CD1c-positive myeloid dendritic cell (primary cell): ENCODE data around the gene CLDN9.
"Not testable (repeated sequence)": the region's sequence is repeated elsewhere in the genome, so short reads cannot be mapped to it uniquely, and the experiment has no call there.

Experiments
- DNase-seq: peaks from one replicate; pipeline ENCODE4 v3.0.0-alpha.2; 2016; ENCODE audit errors: extremely low spot score

CLDN9 gene

GRCh38 chr16:3032624-3033023 is 19.9 kb downstream of the CLDN9 start:
- peak; percentile 50 for DNase-seq

DNA sequence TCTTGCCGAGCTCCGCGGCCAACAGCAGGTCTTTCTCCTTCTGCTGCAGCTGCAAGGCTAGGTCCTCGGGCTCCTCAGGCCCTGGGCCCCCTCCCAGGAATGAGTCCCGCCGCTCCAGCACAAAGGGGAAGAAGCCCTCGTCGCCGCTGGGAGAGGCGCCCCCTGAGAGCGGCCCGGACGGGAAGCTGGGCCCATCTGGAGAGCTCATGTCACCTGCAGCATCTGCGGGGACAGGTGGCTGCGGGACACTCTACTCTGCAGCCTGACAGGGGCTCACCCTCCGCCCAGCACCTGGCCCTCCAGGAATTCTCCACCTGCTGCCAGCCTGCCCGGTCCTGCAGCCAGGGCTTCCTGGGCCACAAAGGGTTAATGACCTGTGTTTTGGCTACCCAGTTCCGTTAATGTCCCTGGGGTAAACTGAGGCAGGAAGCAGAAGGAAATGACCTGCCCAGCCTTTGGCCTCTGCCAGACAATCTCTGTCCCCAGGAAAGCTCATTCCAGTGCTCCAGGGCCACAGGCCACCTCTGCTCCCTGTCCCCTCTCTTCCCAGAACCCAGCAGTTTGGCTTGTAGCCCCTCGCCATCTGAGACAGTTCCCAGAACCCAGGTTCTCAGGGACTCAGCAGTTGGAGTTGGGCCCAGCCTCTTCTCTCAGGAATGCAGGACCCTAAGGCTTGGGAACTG is 22.7 kb downstream of the CLDN9 start:
- DNase-seq: no peak

DNA sequence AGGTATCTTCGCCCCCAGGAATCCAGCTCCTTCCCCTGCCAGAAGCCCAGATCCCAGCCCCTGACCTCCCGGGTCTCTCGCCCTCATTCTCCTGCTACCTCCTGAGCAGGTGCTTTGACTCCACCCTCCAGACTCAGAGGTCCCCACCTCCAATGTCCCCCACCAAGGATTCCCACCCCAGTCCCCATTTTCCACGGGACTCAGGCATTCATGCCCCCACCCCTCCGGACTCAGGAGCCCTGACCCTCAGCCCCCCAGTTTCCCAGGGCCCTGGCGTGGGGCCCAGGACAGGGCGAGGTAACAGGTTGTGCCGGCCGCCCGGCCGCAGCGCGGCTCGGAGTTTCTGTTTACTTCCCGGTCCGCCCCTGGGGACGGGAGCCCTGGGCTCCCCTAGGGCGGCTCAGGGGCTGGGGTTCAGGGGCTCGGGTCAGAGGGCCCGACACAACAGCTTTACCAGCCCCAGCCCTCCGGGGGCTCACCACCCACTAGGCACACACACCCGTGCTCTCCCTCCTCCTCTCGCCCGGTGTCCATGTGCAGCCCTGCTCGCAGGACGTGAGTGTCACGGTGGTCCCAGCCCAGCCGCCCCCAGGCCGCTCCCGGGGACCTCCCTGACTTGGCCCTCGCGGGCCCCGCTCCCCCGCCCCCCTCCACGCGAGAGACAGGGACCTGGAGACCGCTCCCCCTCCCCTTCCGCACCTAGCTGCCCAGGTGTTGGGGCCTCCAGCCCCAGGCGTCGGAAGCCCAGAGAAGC is 23.4 kb downstream of the CLDN9 start:
- DNase-seq: no peak

- no peak for DNase-seq
Measured at GRCh38 chr16:3036726-3037315, 24.1 kb downstream of the CLDN9 start, which contains the start of gene BICDL2. BICDL2 (minus strand) TSS chr16:3036944; CDS start chr16:3035496, 1,448 bp downstream.

- no peak for DNase-seq
Measured at GRCh38 chr16:3038256-3038655, 25.5 kb downstream of the CLDN9 start.

DNA sequence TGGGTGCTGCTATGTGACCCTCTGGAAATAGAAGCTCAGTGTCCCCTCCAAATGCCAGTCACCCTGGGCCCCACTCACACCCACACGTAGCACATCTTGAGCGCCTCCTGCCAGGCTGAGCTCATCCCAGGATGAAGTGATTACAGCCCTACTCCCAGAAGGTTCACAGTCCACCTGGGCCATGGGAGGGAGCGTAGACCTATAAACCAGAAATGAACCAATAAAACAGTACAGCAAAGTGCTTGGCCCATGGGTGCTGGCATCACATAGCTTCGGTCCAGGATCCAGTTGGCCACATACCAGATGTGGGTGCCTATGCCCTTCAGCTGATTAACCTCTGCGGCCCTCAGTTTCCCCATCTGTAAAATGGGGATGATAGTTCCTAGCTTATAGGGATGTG is 26.2 kb downstream of the CLDN9 start:
- DNase-seq: no peak

GRCh38 chr16:3042376-3042775 is 29.7 kb downstream of the CLDN9 start:
- peak; percentile 18 for DNase-seq

DNA sequence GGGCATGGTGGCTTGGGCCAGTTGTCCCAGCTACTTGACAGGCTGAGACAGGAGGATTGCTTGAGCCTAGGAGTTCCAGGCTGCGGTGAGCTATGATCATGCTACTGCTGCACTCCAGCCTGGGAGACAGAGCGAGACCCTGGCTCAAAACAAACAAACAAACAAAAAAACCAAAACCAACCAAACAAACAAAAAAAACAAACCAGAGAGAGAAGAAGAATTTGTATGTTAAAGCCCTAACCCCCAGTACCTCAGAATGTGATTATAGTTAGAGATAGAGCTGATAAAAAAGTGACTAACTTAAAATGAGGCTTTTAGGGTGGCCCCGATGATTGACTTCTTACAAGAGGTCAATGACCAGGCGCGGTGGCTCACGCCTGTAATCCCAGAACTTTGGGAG is 32.0 kb downstream of the CLDN9 start:
- no peak for DNase-seq

- peak; percentile 80 for DNase-seq
Measured at GRCh38 chr16:3045758-3046640, 33.3 kb downstream of the CLDN9 start, which contains the start of gene MMP25. MMP25 (plus strand) TSS chr16:3046561; CDS start chr16:3046918, 357 bp downstream.

- no peak for DNase-seq
Measured at GRCh38 chr16:3046641-3047386, 34.1 kb downstream of the CLDN9 start.

DNA sequence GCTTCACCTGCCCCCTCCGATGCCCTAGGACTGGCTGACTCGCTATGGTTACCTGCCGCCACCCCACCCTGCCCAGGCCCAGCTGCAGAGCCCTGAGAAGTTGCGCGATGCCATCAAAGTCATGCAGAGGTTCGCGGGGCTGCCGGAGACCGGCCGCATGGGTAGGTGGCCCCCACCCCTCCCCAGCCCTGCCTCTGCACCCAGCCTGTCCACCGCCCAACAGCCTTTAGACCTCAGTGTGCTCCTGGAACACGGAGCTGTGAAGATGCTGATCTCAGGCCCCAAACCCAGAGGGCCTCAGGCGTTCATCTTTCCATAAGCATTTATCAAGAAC is 34.6 kb downstream of the CLDN9 start:
- no peak for DNase-seq

DNA sequence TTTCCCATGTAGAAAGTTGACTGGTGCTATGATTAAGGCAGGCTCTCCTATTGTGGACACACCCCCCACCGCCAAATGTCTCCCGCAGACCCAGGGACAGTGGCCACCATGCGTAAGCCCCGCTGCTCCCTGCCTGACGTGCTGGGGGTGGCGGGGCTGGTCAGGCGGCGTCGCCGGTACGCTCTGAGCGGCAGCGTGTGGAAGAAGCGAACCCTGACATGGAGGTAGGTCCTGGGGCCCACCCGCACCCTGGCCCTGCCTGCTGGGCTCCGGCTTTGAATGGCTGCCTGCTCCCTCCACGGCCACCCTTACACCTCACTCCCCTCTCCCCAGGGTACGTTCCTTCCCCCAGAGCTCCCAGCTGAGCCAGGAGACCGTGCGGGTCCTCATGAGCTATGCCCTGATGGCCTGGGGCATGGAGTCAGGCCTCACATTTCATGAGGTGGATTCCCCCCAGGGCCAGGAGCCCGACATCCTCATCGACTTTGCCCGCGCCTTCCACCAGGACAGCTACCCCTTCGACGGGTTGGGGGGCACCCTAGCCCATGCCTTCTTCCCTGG is 37.3 kb downstream of the CLDN9 start:
- DNase-seq: no peak

DNA sequence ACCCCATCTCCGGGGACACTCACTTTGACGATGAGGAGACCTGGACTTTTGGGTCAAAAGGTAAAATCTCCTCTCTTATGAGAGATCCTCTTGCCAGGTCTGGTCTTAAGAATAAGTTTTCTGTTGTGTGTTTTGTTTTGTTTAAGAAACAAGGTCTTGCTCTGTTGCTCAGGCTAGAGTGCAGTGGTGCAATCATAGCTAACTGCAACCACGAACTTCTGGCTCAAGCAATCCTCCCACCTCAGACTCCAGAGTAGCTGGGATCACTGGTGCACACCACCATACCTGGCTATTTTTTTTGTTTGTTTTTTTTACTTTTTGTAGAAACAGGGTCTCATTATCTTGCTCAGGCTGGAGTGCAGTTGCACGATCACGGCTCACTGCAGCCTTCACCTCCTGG is 37.8 kb downstream of the CLDN9 start:
- no peak for DNase-seq

DNA sequence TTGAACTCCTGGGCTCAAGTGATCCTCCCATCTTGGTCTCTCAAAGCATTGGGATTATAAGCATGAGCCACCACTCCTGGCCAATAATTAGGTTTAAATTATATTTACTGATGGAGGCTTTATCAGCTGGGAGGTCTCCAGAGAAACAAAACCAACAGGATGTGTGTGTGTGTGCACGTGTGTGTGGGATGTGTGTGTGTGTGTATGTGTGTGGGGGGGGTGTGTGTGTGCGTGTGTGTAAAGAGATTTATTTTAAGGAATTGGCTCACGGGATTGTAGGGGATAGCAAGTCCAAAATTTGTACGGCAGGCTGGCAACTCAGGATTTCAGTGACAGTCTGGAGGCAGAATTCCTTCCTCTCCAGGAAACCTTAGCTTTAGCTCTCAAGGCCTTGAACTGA is 38.3 kb downstream of the CLDN9 start:
- no peak for DNase-seq

DNA sequence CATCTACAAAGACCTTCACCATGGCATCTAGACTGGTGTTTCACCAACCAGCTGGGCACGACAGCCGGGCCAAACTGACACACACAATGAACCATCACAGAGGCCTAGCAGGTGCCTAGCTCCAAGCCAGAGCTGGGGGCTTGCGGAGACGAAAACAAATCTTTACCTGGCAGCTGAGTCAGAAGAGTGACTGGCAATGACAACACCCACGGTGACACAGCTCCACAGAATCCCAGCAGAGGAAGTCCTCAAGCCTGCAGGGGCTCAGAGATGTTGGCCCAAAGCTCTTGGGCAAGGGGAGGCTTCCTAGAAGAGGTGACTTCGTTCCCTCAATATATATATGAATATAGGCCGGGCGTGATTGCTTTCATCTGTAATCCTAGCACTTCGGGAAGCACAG is 38.8 kb downstream of the CLDN9 start:
- peak; percentile 49 for DNase-seq

DNA sequence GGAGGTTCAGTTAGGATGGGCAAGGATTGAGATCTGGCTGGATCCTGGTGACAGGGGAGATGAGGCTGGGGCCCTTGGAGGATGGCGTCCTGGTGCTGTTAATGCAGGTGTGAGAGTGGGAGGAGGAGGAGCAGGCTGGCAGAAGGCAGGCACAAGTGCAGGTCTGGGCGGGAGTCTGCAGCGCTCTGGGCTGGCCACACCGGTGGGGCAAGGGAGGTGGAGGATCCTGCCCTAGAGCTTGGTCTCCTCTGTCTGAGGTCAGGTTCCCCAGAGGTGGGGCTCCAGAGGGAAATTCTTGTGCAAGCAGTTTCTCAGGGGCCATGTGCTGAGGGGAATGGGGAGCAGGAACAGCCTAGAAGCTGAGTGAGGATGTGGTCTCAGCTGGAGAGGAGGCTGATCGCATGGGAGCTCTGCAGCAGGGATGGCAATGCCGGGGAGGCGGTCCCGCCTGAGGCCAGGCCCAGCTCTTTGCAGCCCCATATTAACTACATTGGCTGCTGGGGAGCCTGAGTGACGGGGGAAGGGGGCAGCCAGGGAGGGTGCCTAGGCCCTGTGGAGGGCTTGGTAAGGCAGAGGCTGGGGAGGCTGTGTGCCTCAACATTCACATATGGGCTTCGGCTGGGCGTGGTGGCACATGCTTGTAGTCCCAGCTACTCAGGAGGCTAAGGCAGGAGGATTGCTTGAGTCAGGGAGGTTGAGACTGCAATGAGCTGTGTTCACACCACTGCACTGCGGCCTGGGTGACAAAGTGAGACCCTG is 40.0 kb downstream of the CLDN9 start:
- not testable (repeated sequence) for DNase-seq

DNA sequence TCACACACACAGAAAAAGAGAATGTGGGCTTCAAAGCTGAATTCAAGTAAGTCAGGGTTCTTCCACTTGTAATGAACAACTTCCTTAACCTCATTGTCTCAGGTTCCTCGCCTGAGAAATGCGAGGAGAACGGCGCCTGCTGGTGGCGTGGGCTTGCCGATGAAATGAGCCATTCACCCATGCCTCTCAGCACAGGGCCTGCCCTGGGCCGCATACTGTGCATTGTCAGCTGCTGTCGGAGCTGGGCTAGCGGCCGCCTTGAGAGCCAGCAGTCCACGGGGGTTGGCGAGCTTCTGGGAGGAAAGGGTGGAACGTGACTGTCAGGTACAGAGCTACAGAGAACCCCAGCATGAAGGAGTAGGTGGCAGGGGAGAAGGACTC is 40.6 kb downstream of the CLDN9 start:
- DNase-seq: not testable (repeated sequence)

- DNase-seq: no peak
Measured at GRCh38 chr16:3054965-3055733, 42.4 kb downstream of the CLDN9 start.

DNA sequence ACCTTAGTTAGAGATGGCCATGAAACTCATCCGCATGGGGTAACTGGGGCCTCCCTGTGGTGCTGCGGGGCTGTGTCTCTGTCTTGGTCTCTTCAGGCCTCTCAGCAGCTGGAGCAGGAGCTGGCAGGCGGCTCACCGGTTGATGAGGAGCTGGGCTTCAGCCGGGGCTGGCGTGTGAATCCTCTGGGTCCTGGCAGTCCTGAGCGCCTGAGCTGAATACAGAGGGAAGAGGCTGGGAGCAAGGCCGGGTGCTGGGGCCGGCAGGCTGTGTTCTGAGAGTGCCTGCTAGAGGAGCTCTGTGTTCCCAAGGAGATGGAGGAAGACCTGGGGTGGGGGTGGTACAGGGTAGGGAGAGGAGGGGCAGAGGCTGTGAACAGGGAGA is 43.0 kb downstream of the CLDN9 start:
- DNase-seq: not testable (repeated sequence)
